GM19351 (cell line): Measurements from ENCODE around the gene GSS.

Experiments
- ATAC-seq: cut with Tn5 transposase; IDR thresholded peaks from one replicate; pipeline ENCODE4 v1.9.1; 2021; ENCODE audit warnings: mild to moderate bottlenecking, moderate library complexity; ENCODE audit not compliant: unreplicated experiment

The GSS gene

GRCh38 chr20:34979366-34980153 is 24.0 kb upstream of the GSS start:
- ATAC-seq: no peak

- ATAC-seq: no peak
Observed at GRCh38 chr20:34978092-34978744, 22.6 kb upstream of the GSS start.

- ATAC-seq: no peak
Observed at GRCh38 chr20:34977365-34978091, 21.9 kb upstream of the GSS start.

- ATAC-seq: no peak
Observed at GRCh38 chr20:34976286-34976685, 20.7 kb upstream of the GSS start.

- no peak for ATAC-seq
Observed at GRCh38 chr20:34974246-34974645, 18.6 kb upstream of the GSS start.

GRCh38 chr20:34971561-34972235 is 16.1 kb upstream of the GSS start:
- ATAC-seq: no peak

- no peak for ATAC-seq
Observed at GRCh38 chr20:34970846-34971560, 15.4 kb upstream of the GSS start.

GRCh38 chr20:34970193-34970840 is 14.7 kb upstream of the GSS start:
- ATAC-seq: no peak

GRCh38 chr20:34968042-34968775 is 12.6 kb upstream of the GSS start:
- ATAC-seq: no peak

GRCh38 chr20:34967421-34967820 is 11.8 kb upstream of the GSS start:
- ATAC-seq: no peak

GRCh38 chr20:34965051-34965450 is 9.4 kb upstream of the GSS start:
- ATAC-seq: no peak

GRCh38 chr20:34964486-34964885 is 8.9 kb upstream of the GSS start:
- ATAC-seq: no peak

GRCh38 chr20:34956751-34957472 is 1.3 kb upstream of the GSS start:
- no peak for ATAC-seq

GRCh38 chr20:34956041-34956458 is 444 bp upstream of the GSS start:
- no peak for ATAC-seq

- no peak for ATAC-seq
Observed at GRCh38 chr20:34954904-34955230, 739 bp downstream of the GSS start.

GRCh38 chr20:34953960-34954359 is 1.6 kb downstream of the GSS start:
- ATAC-seq: no peak

GRCh38 chr20:34952671-34953070 is 2.9 kb downstream of the GSS start:
- no peak for ATAC-seq

- ATAC-seq: no peak
Observed at GRCh38 chr20:34951652-34952051, 4.0 kb downstream of the GSS start.

- ATAC-seq: no peak
Observed at GRCh38 chr20:34951252-34951651, 4.4 kb downstream of the GSS start.
